Immature natural killer cell (primary cell): ENCODE data around the gene ZNF417. TPM values are rescaled to one million over a fixed set of nuclear protein-coding genes. Genes with fewer than 3 reads are reported as not detected.
"Not testable (repeated sequence)": the region's sequence is repeated elsewhere in the genome, so short reads cannot be mapped to it uniquely, and the experiment has no call there.

Source experiments
- DNase-seq, 3 donors: peaks; one replicate each; pipeline ENCODE4 v3.0.0; 2022; ENCODE audit warnings: mixed read lengths in 1 of 3
- H3K27ac Mint-ChIP-seq, 6 donors: one replicate each; pipeline ENCODE4 v1.8.0; 2020; ENCODE audit warnings: mixed read lengths in 6 of 6, mild to moderate bottlenecking in 5 of 6, inconsistent platforms in 4 of 6, moderate library complexity in 3 of 6
- H3K27me3 Mint-ChIP-seq, 3 donors: one replicate each; pipeline ENCODE4 v1.8.0; 2020 to 2021; ENCODE audit warnings: low read depth in 3 of 3, mild to moderate bottlenecking in 3 of 3, mixed read lengths in 3 of 3, moderate library complexity in 3 of 3, inconsistent platforms in 1 of 3
- H3K36me3 Mint-ChIP-seq, 3 donors: one replicate each; pipeline ENCODE4 v1.8.0; 2020; ENCODE audit warnings: mixed read lengths in 3 of 3, inconsistent platforms in 2 of 3, mild to moderate bottlenecking in 2 of 3
- H3K4me1 Mint-ChIP-seq, 2 donors: one replicate each; pipeline ENCODE4 v1.8.0; 2020; ENCODE audit warnings: inconsistent platforms in 2 of 2, mild to moderate bottlenecking in 2 of 2, mixed read lengths in 2 of 2, moderate library complexity in 1 of 2
- H3K4me3 Mint-ChIP-seq, 5 donors: one replicate each; pipeline ENCODE4 v1.8.0; 2020; ENCODE audit warnings: mild to moderate bottlenecking in 5 of 5, mixed read lengths in 5 of 5, inconsistent platforms in 3 of 5, moderate library complexity in 3 of 5
- H3K9me3 Mint-ChIP-seq, 6 donors: one replicate each; pipeline ENCODE4 v1.8.0; 2020; ENCODE audit warnings: mild to moderate bottlenecking in 6 of 6, mixed read lengths in 6 of 6, inconsistent platforms in 4 of 6, moderate library complexity in 3 of 6
- polyA plus RNA-seq, 3 donors: library from polyadenylated mRNA; unstranded; fragments of 300-500 nt; fragmentation: Illumina TruSeq; gene quantifications; one replicate each; pipeline ENCODE4 v1.2.3, GENCODE V29; 2021

Gene ZNF417
- polyA plus RNA-seq, 3 donors from 2014 or later: 1.2 to 5.0 TPM; not detected in 1

DNA sequence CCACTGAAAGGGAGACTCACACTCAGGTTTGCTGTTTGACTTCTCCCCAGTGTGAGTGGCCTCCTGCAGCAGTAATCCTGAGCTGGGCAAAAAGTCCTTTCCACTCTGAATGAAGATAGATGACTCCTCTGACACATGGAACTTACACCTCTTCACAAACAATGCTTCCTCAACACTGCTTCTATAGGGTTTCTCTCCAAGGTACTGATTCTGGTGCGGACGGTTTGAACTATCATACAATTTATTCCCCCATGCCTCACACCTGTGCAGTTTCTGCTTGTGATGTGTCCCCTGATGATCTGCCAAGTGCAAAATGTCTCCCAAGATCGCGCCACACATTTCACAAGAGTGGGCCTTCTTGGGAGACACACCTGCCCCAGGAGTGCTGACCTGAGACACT lies 11.2 kb upstream of the ZNF417 start:
- Mint-ChIP-seq H3K4me3 (no peak overlapping the region), H3K27me3 (no peaks in the 10 kb centered on the region), H3K9me3 (peaks cover 26 to 65% (median 54%) of the 10 kb centered on the region in 6 donors)

GRCh38 chr19:57914531-57914930 lies 1.9 kb downstream of the ZNF417 start:
- Mint-ChIP-seq H3K36me3 (peaks cover 33 to 48% (median 45%) of the 10 kb centered on the region in 3 donors), H3K9me3 (peaks cover 0 to 44% (median 10%) of the 10 kb centered on the region in 6 donors), H3K4me3 (peak overlapping the region; percentile 39 to 99 (median 97)), H3K27me3 (peaks cover 0 to 12% (median 5%) of the 10 kb centered on the region in 3 donors), H3K27ac (peak overlapping the region; percentile 14 to 97 (median 95)), H3K4me1 (peaks cover 44 to 58% of the 10 kb centered on the region in 2 donors)
- no peak for DNase-seq

More for the DNA sequence above, 11.2 kb upstream of the ZNF417 start:
- peaks cover 21 to 59% (median 22%) of the 10 kb centered on the region in 3 donors for H3K36me3 Mint-ChIP-seq
- no peak for DNase-seq
- no peaks in the 10 kb centered on the region for H3K4me1 Mint-ChIP-seq
- no peak overlapping the region for H3K27ac Mint-ChIP-seq

DNA sequence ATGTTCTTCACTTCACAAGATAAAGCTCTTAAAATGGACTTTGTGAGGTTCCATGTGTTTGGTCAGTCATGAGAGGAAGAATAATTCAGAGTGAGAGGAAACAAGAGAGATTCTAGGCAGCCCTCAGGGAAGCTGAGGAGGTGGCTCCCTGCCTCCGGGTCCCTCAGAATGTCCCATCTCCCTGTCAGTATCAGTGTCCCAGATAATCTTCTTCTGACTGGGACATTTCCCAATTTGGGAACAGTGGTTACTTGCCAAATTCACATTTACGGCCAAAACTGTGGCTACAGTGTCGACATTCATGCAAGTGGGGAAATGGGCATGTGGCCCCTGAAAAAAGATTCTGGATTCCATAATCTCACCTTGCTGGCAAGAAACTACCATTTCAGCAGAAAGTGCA lies 9.0 kb downstream of the ZNF417 start:
- no peak for DNase-seq
- Mint-ChIP-seq H3K4me1 (peaks cover 10 to 22% of the 10 kb centered on the region in 2 donors), H3K4me3 (no peak overlapping the region), H3K36me3 (peaks cover 29 to 54% (median 41%) of the 10 kb centered on the region in 3 donors), H3K9me3 (peaks cover 0 to 58% (median 9%) of the 10 kb centered on the region in 6 donors), H3K27me3 (no peaks in the 10 kb centered on the region), H3K27ac (no peak overlapping the region)

- Mint-ChIP-seq H3K4me1 (peaks cover 4 to 9% of the 10 kb centered on the region in 2 donors), H3K4me3 (no peak overlapping the region), H3K9me3 (peaks cover 0 to 51% (median 1%) of the 10 kb centered on the region in 6 donors), H3K27ac (peak overlapping the region in 1 of 6 donors; percentile 29), H3K36me3 (peaks cover 13 to 33% (median 22%) of the 10 kb centered on the region in 3 donors), H3K27me3 (no peaks in the 10 kb centered on the region)
- DNase-seq: no peak
Observed at GRCh38 chr19:57905258-57905657, 11.1 kb downstream of the ZNF417 start.

DNA sequence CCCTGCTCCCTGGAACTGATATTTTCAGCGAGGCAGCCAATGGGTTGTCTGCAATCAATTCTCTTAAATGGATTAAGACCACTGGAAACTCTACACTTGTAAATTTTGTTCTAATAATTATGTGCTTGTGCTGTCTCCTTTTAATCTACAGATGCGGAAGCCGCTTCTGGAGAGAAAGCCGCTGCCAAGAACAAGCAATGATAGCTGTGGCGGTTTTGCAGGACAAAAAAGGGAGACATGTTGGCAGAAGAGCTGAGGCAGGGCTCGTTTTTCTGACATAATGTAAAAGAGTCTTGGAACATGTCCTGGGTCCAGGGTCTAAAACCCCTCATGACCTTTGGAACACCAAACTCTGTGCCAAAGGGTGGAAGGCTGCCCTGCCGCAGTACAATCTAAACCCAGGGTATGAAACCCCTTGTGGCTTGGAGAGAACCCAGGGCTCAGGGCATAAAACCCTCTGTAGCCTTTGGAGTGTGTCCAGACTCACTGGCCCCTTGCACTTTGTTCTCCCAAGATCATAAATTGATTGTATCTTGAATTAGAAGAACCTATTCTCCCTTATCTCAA lies 12.7 kb downstream of the ZNF417 start:
- peaks cover 15 to 23% (median 15%) of the 10 kb centered on the region in 3 donors for H3K36me3 Mint-ChIP-seq
- H3K27ac Mint-ChIP-seq: no peak overlapping the region
- no peak for DNase-seq
- no peaks in the 10 kb centered on the region for H3K27me3 Mint-ChIP-seq
- peaks cover 0 to 53% (median 1%) of the 10 kb centered on the region in 6 donors for H3K9me3 Mint-ChIP-seq
- peaks cover 4 to 9% of the 10 kb centered on the region in 2 donors for H3K4me1 Mint-ChIP-seq
- no peak overlapping the region for H3K4me3 Mint-ChIP-seq

DNA sequence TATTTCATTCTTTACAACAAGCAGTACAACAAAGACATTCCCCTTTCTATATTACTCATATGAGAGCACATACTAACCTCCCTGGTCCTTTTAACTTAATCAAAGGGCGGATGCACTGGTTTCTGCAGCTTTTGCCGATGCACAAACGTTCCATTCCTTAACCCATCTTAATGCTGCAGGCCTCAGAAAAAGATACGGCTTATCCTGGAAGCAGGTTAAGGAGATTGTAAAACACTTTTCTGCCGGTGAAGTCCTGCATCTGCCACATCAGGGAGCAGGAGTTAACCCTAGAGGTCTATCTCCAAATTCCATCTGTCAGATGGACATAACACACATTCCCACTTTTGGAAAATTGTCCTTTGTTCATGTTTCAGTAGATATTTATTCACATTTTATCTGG lies 16.1 kb downstream of the ZNF417 start:
- Mint-ChIP-seq H3K36me3 (peaks cover 0 to 8% (median 7%) of the 10 kb centered on the region in 3 donors), H3K4me1 (peaks cover 4 to 9% of the 10 kb centered on the region in 2 donors), H3K27me3 (no peaks in the 10 kb centered on the region), H3K27ac (no peak overlapping the region), H3K9me3 (peaks cover 0 to 35% (median 2%) of the 10 kb centered on the region in 6 donors), H3K4me3 (no peak overlapping the region)
- DNase-seq: no peak

- H3K27ac Mint-ChIP-seq, H3K4me3 Mint-ChIP-seq, DNase-seq, H3K27me3 Mint-ChIP-seq: not testable (repeated sequence)
- peaks cover 0 to 33% (median 8%) of the 10 kb centered on the region in 6 donors for H3K9me3 Mint-ChIP-seq
- H3K36me3 Mint-ChIP-seq: peaks cover 10 to 26% (median 16%) of the 10 kb centered on the region in 3 donors
- H3K4me1 Mint-ChIP-seq: peaks cover 26 to 31% of the 10 kb centered on the region in 2 donors
Observed at GRCh38 chr19:57890706-57891105, 25.7 kb downstream of the ZNF417 start.

GRCh38 chr19:57888560-57889231 lies 27.7 kb downstream of the ZNF417 start, which contains the start of gene ZNF814:
TSS of gene ZNF814 (minus strand) at chr19:57889037. CDS start at chr19:57888802, 235 bp downstream.
- Mint-ChIP-seq H3K27me3 (peaks cover 0 to 7% (median 0%) of the 10 kb centered on the region in 3 donors), H3K36me3 (peaks cover 21 to 38% (median 28%) of the 10 kb centered on the region in 3 donors), H3K9me3 (peaks cover 0 to 42% (median 8%) of the 10 kb centered on the region in 6 donors), H3K4me1 (peaks cover 28 to 44% of the 10 kb centered on the region in 2 donors), H3K4me3 (peak within 1 kb of the TSS; percentile 84 to 92 (median 89)), H3K27ac (peak within 1 kb of the TSS; percentile 60 to 88 (median 80))
- peak; percentile 75 to 83 (median 82) for DNase-seq

- no peak for DNase-seq
- Mint-ChIP-seq H3K4me1 (peaks cover 28 to 44% of the 10 kb centered on the region in 2 donors), H3K9me3 (peaks cover 0 to 47% (median 8%) of the 10 kb centered on the region in 6 donors)
Observed at GRCh38 chr19:57888107-57888559, 28.3 kb downstream of the ZNF417 start.

GRCh38 chr19:57887195-57887941 lies 29.0 kb downstream of the ZNF417 start:
- H3K4me1 Mint-ChIP-seq: peaks cover 28 to 49% of the 10 kb centered on the region in 2 donors
- H3K27me3 Mint-ChIP-seq: peaks cover 0 to 7% (median 0%) of the 10 kb centered on the region in 3 donors
- peak overlapping the region; percentile 84 to 92 (median 89) for H3K4me3 Mint-ChIP-seq
- peaks cover 26 to 43% (median 32%) of the 10 kb centered on the region in 3 donors for H3K36me3 Mint-ChIP-seq
- peaks cover 0 to 52% (median 8%) of the 10 kb centered on the region in 6 donors for H3K9me3 Mint-ChIP-seq
- peak overlapping the region in 3 of 6 donors; percentile 1 to 87 (median 86) for H3K27ac Mint-ChIP-seq
- DNase-seq: no peak

More at GRCh38 chr19:57888107-57888559, 28.3 kb downstream of the ZNF417 start:
- Mint-ChIP-seq H3K27me3 (peaks cover 0 to 7% (median 0%) of the 10 kb centered on the region in 3 donors), H3K4me3 (peak overlapping the region; percentile 84 to 92 (median 89)), H3K27ac (peak overlapping the region; percentile 60 to 88 (median 80)), H3K36me3 (peaks cover 21 to 38% (median 28%) of the 10 kb centered on the region in 3 donors)

DNA sequence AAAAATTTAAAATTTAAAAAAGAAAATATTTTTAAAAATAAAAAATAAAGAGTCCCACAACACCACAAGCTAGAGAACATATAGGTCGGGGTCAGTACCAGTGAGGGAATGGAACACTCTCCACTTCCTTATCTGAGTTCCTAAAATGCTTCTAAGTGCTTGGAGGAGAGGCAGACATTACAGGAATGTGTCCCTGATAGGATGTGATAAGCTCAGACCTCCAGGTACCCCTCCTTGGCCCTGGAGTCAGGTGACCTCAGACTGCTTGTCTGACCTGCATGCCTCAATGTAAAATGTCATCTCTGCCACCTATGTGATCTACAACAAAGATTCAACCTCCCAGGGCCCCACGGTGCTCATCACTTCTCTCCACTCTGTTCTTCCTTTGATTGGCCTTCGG lies 30.3 kb downstream of the ZNF417 start:
- Mint-ChIP-seq H3K27me3 (peaks cover 0 to 5% (median 0%) of the 10 kb centered on the region in 3 donors), H3K36me3 (peaks cover 26 to 43% (median 27%) of the 10 kb centered on the region in 3 donors), H3K9me3 (peaks cover 0 to 52% (median 6%) of the 10 kb centered on the region in 6 donors), H3K4me3 (peak overlapping the region in 3 of 5 donors; percentile 18 to 21 (median 20)), H3K27ac (no peak overlapping the region), H3K4me1 (peaks cover 28 to 49% of the 10 kb centered on the region in 2 donors)
- DNase-seq: no peak

- H3K4me3 Mint-ChIP-seq, H3K27me3 Mint-ChIP-seq, H3K4me1 Mint-ChIP-seq, DNase-seq: not testable (repeated sequence)
- Mint-ChIP-seq H3K36me3 (peaks cover 42 to 68% (median 53%) of the 10 kb centered on the region in 3 donors), H3K9me3 (peaks cover 41 to 86% (median 75%) of the 10 kb centered on the region in 6 donors), H3K27ac (peak overlapping the region in 1 of 6 donors; percentile 17)
Observed at GRCh38 chr19:57873883-57874799, 42.3 kb downstream of the ZNF417 start.
